Neutrophil (primary cell): Measurements from ENCODE around the gene IGFL3.
"Not testable (repeated sequence)": the region's sequence is repeated elsewhere in the genome, so short reads cannot be mapped to it uniquely, and the experiment has no call there.

Source experiments
- H3K27ac ChIP-seq: fragments of 200-600 bp; sonication (generic); 2 replicates; pipeline ENCODE4 v1.5.1; 2016; ENCODE audit warnings: mild to moderate bottlenecking, moderate library complexity
- H3K27me3 ChIP-seq: fragments of 200-600 bp; sonication (generic); 2 replicates; pipeline ENCODE4 v1.6.0; 2016; ENCODE audit warnings: mild to moderate bottlenecking
- H3K36me3 ChIP-seq: fragments of 200-600 bp; sonication (generic); 2 replicates; pipeline ENCODE4 v1.5.1; 2017
- H3K4me1 ChIP-seq, 2 experiments: fragments of 200-600 bp in 1 of 2; sonication (generic) in 1 of 2; 1 replicate in 1 of 2; 2 replicates in 1 of 2; pipeline versions ENCODE4 v1.5.1 to v1.6.1; 2013 to 2016; ENCODE audit warnings: low read depth in 1 of 2, low read length in 1 of 2, mild to moderate bottlenecking in 1 of 2, moderate library complexity in 1 of 2; ENCODE audit not compliant: control insufficient read depth in 1 of 2, insufficient read depth in 1 of 2
- H3K4me3 ChIP-seq, 2 experiments: fragments of 200-600 bp in 1 of 2; sonication (generic) in 1 of 2; 1 replicate in 1 of 2; 2 replicates in 1 of 2; pipeline ENCODE4 v1.5.1; 2013 to 2016; ENCODE audit warnings: low read depth in 1 of 2, low read length in 1 of 2, mild to moderate bottlenecking in 1 of 2, moderate library complexity in 1 of 2
- H3K9me3 ChIP-seq: fragments of 200-600 bp; sonication (generic); 2 replicates; pipeline ENCODE4 v1.5.1; 2016
- CTCF ChIP-seq: fragments of 200-600 bp; sonication (generic); IDR thresholded peaks from 2 replicates; pipeline ENCODE4 v1.5.1; 2016; ENCODE audit warnings: antibody characterized with exemption

Gene IGFL3

DNA sequence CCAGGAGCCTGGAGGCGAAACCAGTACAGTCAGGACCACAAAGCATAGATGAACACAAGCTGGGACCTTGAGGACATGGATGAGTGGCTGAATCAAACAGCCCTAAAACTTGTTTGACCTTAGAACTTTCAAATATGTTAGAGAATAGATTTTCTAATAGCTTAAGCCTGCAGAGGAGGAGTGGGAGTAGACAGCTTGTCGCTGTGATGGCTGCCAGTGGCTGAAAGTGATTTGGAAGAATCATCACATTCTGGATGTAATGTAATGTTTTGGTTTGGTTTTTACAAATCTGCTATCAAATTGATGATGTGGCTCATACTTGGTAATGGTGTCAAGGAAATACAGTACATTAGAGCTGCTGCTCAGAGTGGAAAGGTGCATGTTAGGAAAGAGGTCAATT lies 12.0 kb downstream of the IGFL3 start:
- no peak for TF ChIP-seq CTCF
- H3K4me1 ChIP-seq, result no peaks in the 10 kb centered on the region

GRCh38 chr19:46111376-46111775 lies 13.1 kb downstream of the IGFL3 start:
- Histone ChIP-seq H3K9me3 (no peaks in the 10 kb centered on the region), H3K27ac (no peak overlapping the region), H3K36me3 (no peaks in the 10 kb centered on the region), H3K4me1 (no peaks in the 10 kb centered on the region), H3K27me3 (peaks cover 59% of the 10 kb centered on the region), H3K4me3 (no peak overlapping the region)
- no peak for TF ChIP-seq CTCF

More for the DNA sequence above, 12.0 kb downstream of the IGFL3 start:
- H3K4me3 ChIP-seq, result no peak overlapping the region
- H3K27me3 ChIP-seq, result peaks cover 63% of the 10 kb centered on the region
- no peak overlapping the region for H3K27ac ChIP-seq
- H3K9me3 ChIP-seq, result no peaks in the 10 kb centered on the region
- H3K36me3 ChIP-seq, result no peaks in the 10 kb centered on the region

- Histone ChIP-seq H3K4me3 (no peak overlapping the region), H3K36me3 (no peaks in the 10 kb centered on the region), H3K27ac (no peak overlapping the region), H3K9me3 (no peaks in the 10 kb centered on the region), H3K4me1 (no peaks in the 10 kb centered on the region), H3K27me3 (peaks cover 44% of the 10 kb centered on the region)
- TF ChIP-seq CTCF, result no peak
These were observed 14.6 kb downstream of the IGFL3 start for GRCh38 chr19:46109876-46110275.

GRCh38 chr19:46107371-46107770 lies 17.1 kb downstream of the IGFL3 start:
- no peak for TF ChIP-seq CTCF
- Histone ChIP-seq H3K36me3 (no peaks in the 10 kb centered on the region), H3K9me3 (no peaks in the 10 kb centered on the region), H3K27ac (no peak overlapping the region), H3K4me1 (no peaks in the 10 kb centered on the region), H3K27me3 (peaks cover 26% of the 10 kb centered on the region), H3K4me3 (no peak overlapping the region)

DNA sequence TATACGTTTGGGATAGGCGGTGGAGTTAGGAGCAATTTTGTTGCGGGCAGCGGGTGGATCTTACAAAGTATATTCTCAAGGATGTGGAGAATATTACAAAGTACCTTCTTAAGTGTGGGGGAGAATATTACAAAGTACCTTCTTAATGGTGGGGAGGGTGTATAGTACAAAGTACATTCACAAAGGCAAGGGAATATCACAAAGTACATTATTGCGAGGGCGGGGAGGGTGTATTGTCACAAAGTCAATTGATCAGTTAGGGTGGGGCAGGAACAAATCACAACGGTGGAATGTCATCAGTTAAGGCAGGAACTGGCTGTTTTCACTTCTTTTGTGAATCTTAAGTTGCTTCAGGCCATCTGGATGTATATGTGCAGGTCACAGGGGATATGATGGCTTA lies 22.2 kb downstream of the IGFL3 start:
- H3K36me3 ChIP-seq, H3K4me1 ChIP-seq, H3K4me3 ChIP-seq, H3K27ac ChIP-seq, H3K9me3 ChIP-seq: not testable (repeated sequence)
- H3K27me3 ChIP-seq, result peaks cover 25% of the 10 kb centered on the region

GRCh38 chr19:46101293-46101692 lies 23.2 kb downstream of the IGFL3 start:
- Histone ChIP-seq H3K27me3 (peaks cover 33% of the 10 kb centered on the region), H3K4me3 (no peak overlapping the region)
- TF ChIP-seq CTCF, result no peak

More at GRCh38 chr19:46101293-46101692, 23.2 kb downstream of the IGFL3 start:
- Histone ChIP-seq H3K36me3 (no peaks in the 10 kb centered on the region), H3K9me3 (no peaks in the 10 kb centered on the region), H3K4me1 (no peaks in the 10 kb centered on the region), H3K27ac (no peak overlapping the region)
